ENCODE data around the gene CFAP90.

CFAP90 gene

GRCh38 chr5:7872517-7873130 lies 21.7 kb upstream of the CFAP90 start:
- Histone ChIP-seq H3K4me3 (ENCODE audit: low read depth, low read length) (no peak overlapping the region), H3K27ac (no peak overlapping the region), H3K36me3 (replicated peaks) (peaks cover 14% of the 10 kb centered on the region), H3K27me3 (replicated peaks) (no peaks in the 10 kb centered on the region)
- no peak for TF ChIP-seq CTCF (IDR thresholded peaks at IDR 0.05; ENCODE audit: low read depth, low read length, missing control alignments)
- in situ Hi-C loops (cut with HindIII; ENCODE audit: low pct_ligation_motif_present, low sequenced_read_pairs): no loop called here
- no peak for DNase-seq

GRCh38 chr5:7871653-7872052 lies 20.7 kb upstream of the CFAP90 start:
- in situ Hi-C loops (cut with HindIII; ENCODE audit: low pct_ligation_motif_present, low sequenced_read_pairs): no loop called here
- Histone ChIP-seq H3K36me3 (replicated peaks) (peaks cover 14% of the 10 kb centered on the region), H3K27ac (no peak overlapping the region), H3K4me3 (ENCODE audit: low read depth, low read length) (no peak overlapping the region), H3K27me3 (replicated peaks) (no peaks in the 10 kb centered on the region)
- TF ChIP-seq CTCF (IDR thresholded peaks at IDR 0.05; ENCODE audit: low read depth, low read length, missing control alignments): no peak
- DNase-seq: no peak

- no peaks in the 10 kb centered on the region for H3K36me3 ChIP-seq (replicated peaks)
- in situ Hi-C loops (cut with HindIII; ENCODE audit: low pct_ligation_motif_present, low sequenced_read_pairs): no loop called here
- H3K27me3 ChIP-seq (replicated peaks): no peaks in the 10 kb centered on the region
- H3K27ac ChIP-seq: peak overlapping the region; percentile 79
- peak overlapping the region; percentile 86 for H3K4me3 ChIP-seq (ENCODE audit: low read depth, low read length)
- no peak for DNase-seq
- no peak for TF ChIP-seq CTCF (IDR thresholded peaks at IDR 0.05; ENCODE audit: low read depth, low read length, missing control alignments)
Measured at GRCh38 chr5:7869474-7870136, 18.7 kb upstream of the CFAP90 start.

GRCh38 chr5:7868773-7869473 lies 18.0 kb upstream of the CFAP90 start, which contains the start of the genes FASTKD3 and MTRR:
Gene FASTKD3, minus strand, starts transcription at chr5:7869031. Its CDS starts 948 bp downstream, at chr5:7868083.
Gene MTRR, plus strand, starts transcription at chr5:7869148. Its CDS starts 1,647 bp downstream, at chr5:7870795.
- TF ChIP-seq CTCF (IDR thresholded peaks at IDR 0.05; ENCODE audit: low read depth, low read length, missing control alignments): no peak
- no peaks in the 10 kb centered on the region for H3K36me3 ChIP-seq (replicated peaks)
- no peaks in the 10 kb centered on the region for H3K27me3 ChIP-seq (replicated peaks)
- peak; percentile 92 for DNase-seq
- peak within 1 kb of the TSS; percentile 79 for H3K27ac ChIP-seq
- in situ Hi-C loops (cut with HindIII; ENCODE audit: low pct_ligation_motif_present, low sequenced_read_pairs): no loop called here
- peak within 1 kb of the TSS; percentile 86 for H3K4me3 ChIP-seq (ENCODE audit: low read depth, low read length)

GRCh38 chr5:7868427-7868772 lies 17.5 kb upstream of the CFAP90 start:
- in situ Hi-C loops (cut with HindIII; ENCODE audit: low pct_ligation_motif_present, low sequenced_read_pairs): no loop called here
- H3K4me3 ChIP-seq (ENCODE audit: low read depth, low read length): peak overlapping the region; percentile 86
- no peak for TF ChIP-seq CTCF (IDR thresholded peaks at IDR 0.05; ENCODE audit: low read depth, low read length, missing control alignments)
- no peaks in the 10 kb centered on the region for H3K27me3 ChIP-seq (replicated peaks)
- H3K27ac ChIP-seq: peak overlapping the region; percentile 79
- no peaks in the 10 kb centered on the region for H3K36me3 ChIP-seq (replicated peaks)
- no peak for DNase-seq

Measured in brain microvascular endothelial cell (primary cell).